Liver (tissue), 9 donors: Measurements from ENCODE around the gene UBE3A. TPM values are rescaled to one million over a fixed set of nuclear protein-coding genes. Genes with fewer than 3 reads are reported as not detected.

ENCODE experiments used
- DNase-seq: peaks from one replicate; pipeline ENCODE4 v3.0.0-alpha.2; 2017; ENCODE audit warnings: low spot score
- H3K27ac ChIP-seq, 2 donors: one replicate each; pipeline ENCODE4 v1.7.0; 2013; ENCODE audit warnings: inconsistent platforms in 2 of 2, low read length in 2 of 2, control low read depth in 1 of 2, low read depth in 1 of 2, mild to moderate bottlenecking in 1 of 2
- H3K27me3 ChIP-seq, 4 donors: one replicate each; pipeline versions ENCODE4 v1.6.1 to v1.7.0; 2013; ENCODE audit warnings: low read length in 3 of 4, inconsistent platforms in 1 of 4, mild to moderate bottlenecking in 1 of 4, moderate library complexity in 1 of 4; ENCODE audit not compliant: control insufficient read depth in 4 of 4, insufficient read depth in 4 of 4
- H3K36me3 ChIP-seq, 4 donors: one replicate each; pipeline versions ENCODE4 v1.6.1 to v1.7.0; 2013; ENCODE audit warnings: low read length in 3 of 4, mild to moderate bottlenecking in 3 of 4, low read depth in 1 of 4, moderate library complexity in 1 of 4; ENCODE audit not compliant: control insufficient read depth in 4 of 4, insufficient read depth in 3 of 4
- H3K4me1 ChIP-seq, 4 donors: one replicate each; pipeline versions ENCODE4 v1.6.1 to v1.7.0; 2013; ENCODE audit warnings: low read length in 3 of 4, mild to moderate bottlenecking in 3 of 4, moderate library complexity in 1 of 4; ENCODE audit not compliant: control insufficient read depth in 4 of 4, insufficient read depth in 4 of 4
- H3K4me3 ChIP-seq, 3 donors: one replicate each; pipeline versions ENCODE4 v1.6.1 to v1.7.0; 2013; ENCODE audit warnings: low read length in 3 of 3, control low read depth in 1 of 3, low read depth in 1 of 3, mild to moderate bottlenecking in 1 of 3
- H3K9ac ChIP-seq, 2 donors: one replicate each; pipeline ENCODE4 v1.7.0; 2013; ENCODE audit warnings: low read length in 2 of 2, mild to moderate bottlenecking in 2 of 2, moderate library complexity in 2 of 2, control low read depth in 1 of 2, low read depth in 1 of 2
- H3K9me3 ChIP-seq, 4 donors: one replicate each; pipeline versions ENCODE4 v1.6.1 to v1.7.0; 2013; ENCODE audit warnings: low read length in 3 of 4; ENCODE audit not compliant: control insufficient read depth in 4 of 4
- FOXA2 ChIP-seq: IDR thresholded peaks from 2 replicates; pipeline ENCODE4 v1.6.1; 2016; ENCODE audit warnings: antibody characterized with exemption
- GABPA ChIP-seq, 2 donors: IDR thresholded peaks in 1 of 2; conservative IDR thresholded peaks in 1 of 2; 2 replicates each; pipeline ENCODE4 v1.6.1; 2016; ENCODE audit warnings: antibody characterized with exemption in 2 of 2, mild to moderate bottlenecking in 1 of 2, moderate library complexity in 1 of 2
- HNF4A ChIP-seq, 2 donors: conservative IDR thresholded peaks; 2 replicates each; pipeline ENCODE4 v1.6.1; 2016; ENCODE audit warnings: antibody characterized with exemption in 2 of 2, mild to moderate bottlenecking in 2 of 2
- HNF4G ChIP-seq: IDR thresholded peaks from 2 replicates; pipeline ENCODE4 v1.6.1; 2016; ENCODE audit warnings: antibody characterized with exemption
- JUND ChIP-seq, 2 donors: IDR thresholded peaks; 2 replicates each; pipeline ENCODE4 v1.6.1; 2016; ENCODE audit warnings: antibody characterized with exemption in 2 of 2
- NR2F2 ChIP-seq: IDR thresholded peaks from 2 replicates; pipeline ENCODE4 v1.6.1; 2016; ENCODE audit warnings: antibody characterized with exemption
- SP1 ChIP-seq: IDR thresholded peaks from 2 replicates; pipeline ENCODE4 v1.6.1; 2018; ENCODE audit warnings: antibody characterized with exemption, mild to moderate bottlenecking
- TAF1 ChIP-seq: conservative IDR thresholded peaks from 2 replicates; pipeline ENCODE4 v1.6.1; 2016; ENCODE audit warnings: antibody characterized with exemption, mild to moderate bottlenecking
- YY1 ChIP-seq: IDR thresholded peaks from 2 replicates; pipeline ENCODE4 v1.6.1; 2016; ENCODE audit warnings: antibody characterized with exemption, mild to moderate bottlenecking
- WGBS: extraction: QIAGEN DNeasy Blood & Tissue Kit; methylation state at CpG from one replicate; pipeline ENCODE4 v1.1.7; 2013; 5-methylcytosine and 5-hydroxymethylcytosine counted together
- polyA plus RNA-seq, 2 donors: library from polyadenylated mRNA; stranded (reverse) in 1 of 2; unstranded in 1 of 2; fragments of 200-250 nt in 1 of 2; fragments of >200 nt in 1 of 2; fragmentation: Nextera tagmentation in 1 of 2; extraction: Ambion mirVana in 1 of 2; gene quantifications; one replicate each; pipeline versions ENCODE4 v1.2.1 to v1.2.3, GENCODE V29; 2013 to 2015
- total RNA-seq, 2 donors: library from RNA; depleted of rRNA; stranded (reverse); fragments of >200 nt; gene quantifications; one replicate each; pipeline ENCODE4 v1.2.3, GENCODE V29; 2014
- TF ChIP-seq, protein P1 (sequence below): IDR thresholded peaks from 2 replicates; pipeline ENCODE4 v1.6.1; 2016; ENCODE audit warnings: antibody characterized with exemption
- TF ChIP-seq, protein P2 (sequence below): IDR thresholded peaks from 2 replicates; pipeline ENCODE4 v1.6.1; 2016; ENCODE audit warnings: antibody characterized with exemption
- TF ChIP-seq, protein P3 (sequence below): IDR thresholded peaks from 2 replicates; pipeline ENCODE4 v1.6.1; 2016; ENCODE audit warnings: antibody characterized with exemption, mild to moderate bottlenecking
- TF ChIP-seq, protein P4 (sequence below): fragments of 150-350 bp; IDR thresholded peaks from 2 replicates; pipeline ENCODE4 v1.5.1; 2017; ENCODE audit warnings: improper control_type of control experiment, low read depth, low read length; ENCODE audit not compliant: missing input control
- TF ChIP-seq, protein P5 (sequence below): IDR thresholded peaks from 2 replicates; pipeline ENCODE4 v1.6.1; 2016; ENCODE audit warnings: antibody characterized with exemption
- donor health status: healthy.
- donor health status: healthy.
- donor health status: healthy.
- donor health status: healthy.
- donor health status: healthy.

Gene UBE3A
- total and polyA plus RNA-seq, 4 donors, result 12.9 to 58.4 (median 38.2) TPM

DNA sequence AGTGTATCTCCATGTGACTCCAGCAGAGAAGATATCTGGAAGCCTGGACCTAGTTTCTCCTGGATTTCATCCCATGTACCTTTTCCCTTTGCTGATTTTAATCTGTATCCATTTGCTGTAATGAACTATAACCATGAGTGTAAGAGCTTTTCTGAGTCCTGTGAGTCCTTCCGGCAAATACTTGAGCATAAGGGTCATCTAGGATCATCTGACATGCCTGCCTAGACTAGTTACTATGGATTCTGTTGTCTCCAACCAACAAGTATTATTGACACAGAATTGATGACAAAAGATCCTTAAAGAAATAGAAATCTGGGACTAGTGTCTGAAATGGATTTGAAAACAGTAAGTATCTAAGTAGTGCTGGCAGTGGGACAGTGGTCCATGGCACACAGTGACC is 11.3 kb upstream of the UBE3A start:
- TF ChIP-seq, protein P1, sequence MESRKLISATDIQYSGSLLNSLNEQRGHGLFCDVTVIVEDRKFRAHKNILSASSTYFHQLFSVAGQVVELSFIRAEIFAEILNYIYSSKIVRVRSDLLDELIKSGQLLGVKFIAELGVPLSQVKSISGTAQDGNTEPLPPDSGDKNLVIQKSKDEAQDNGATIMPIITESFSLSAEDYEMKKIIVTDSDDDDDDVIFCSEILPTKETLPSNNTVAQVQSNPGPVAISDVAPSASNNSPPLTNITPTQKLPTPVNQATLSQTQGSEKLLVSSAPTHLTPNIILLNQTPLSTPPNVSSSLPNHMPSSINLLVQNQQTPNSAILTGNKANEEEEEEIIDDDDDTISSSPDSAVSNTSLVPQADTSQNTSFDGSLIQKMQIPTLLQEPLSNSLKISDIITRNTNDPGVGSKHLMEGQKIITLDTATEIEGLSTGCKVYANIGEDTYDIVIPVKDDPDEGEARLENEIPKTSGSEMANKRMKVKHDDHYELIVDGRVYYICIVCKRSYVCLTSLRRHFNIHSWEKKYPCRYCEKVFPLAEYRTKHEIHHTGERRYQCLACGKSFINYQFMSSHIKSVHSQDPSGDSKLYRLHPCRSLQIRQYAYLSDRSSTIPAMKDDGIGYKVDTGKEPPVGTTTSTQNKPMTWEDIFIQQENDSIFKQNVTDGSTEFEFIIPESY, result no peak
- TF ChIP-seq YY1, result no peak
- TF ChIP-seq NR2F2, result no peak
- TF ChIP-seq, protein P2, sequence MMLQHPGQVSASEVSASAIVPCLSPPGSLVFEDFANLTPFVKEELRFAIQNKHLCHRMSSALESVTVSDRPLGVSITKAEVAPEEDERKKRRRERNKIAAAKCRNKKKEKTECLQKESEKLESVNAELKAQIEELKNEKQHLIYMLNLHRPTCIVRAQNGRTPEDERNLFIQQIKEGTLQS, result no peak
- TF ChIP-seq, protein P3, sequence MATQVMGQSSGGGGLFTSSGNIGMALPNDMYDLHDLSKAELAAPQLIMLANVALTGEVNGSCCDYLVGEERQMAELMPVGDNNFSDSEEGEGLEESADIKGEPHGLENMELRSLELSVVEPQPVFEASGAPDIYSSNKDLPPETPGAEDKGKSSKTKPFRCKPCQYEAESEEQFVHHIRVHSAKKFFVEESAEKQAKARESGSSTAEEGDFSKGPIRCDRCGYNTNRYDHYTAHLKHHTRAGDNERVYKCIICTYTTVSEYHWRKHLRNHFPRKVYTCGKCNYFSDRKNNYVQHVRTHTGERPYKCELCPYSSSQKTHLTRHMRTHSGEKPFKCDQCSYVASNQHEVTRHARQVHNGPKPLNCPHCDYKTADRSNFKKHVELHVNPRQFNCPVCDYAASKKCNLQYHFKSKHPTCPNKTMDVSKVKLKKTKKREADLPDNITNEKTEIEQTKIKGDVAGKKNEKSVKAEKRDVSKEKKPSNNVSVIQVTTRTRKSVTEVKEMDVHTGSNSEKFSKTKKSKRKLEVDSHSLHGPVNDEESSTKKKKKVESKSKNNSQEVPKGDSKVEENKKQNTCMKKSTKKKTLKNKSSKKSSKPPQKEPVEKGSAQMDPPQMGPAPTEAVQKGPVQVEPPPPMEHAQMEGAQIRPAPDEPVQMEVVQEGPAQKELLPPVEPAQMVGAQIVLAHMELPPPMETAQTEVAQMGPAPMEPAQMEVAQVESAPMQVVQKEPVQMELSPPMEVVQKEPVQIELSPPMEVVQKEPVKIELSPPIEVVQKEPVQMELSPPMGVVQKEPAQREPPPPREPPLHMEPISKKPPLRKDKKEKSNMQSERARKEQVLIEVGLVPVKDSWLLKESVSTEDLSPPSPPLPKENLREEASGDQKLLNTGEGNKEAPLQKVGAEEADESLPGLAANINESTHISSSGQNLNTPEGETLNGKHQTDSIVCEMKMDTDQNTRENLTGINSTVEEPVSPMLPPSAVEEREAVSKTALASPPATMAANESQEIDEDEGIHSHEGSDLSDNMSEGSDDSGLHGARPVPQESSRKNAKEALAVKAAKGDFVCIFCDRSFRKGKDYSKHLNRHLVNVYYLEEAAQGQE, result no peak
- no peak for TF ChIP-seq JUND (IDR thresholded peaks at IDR 0.05)
- TF ChIP-seq, protein P4, sequence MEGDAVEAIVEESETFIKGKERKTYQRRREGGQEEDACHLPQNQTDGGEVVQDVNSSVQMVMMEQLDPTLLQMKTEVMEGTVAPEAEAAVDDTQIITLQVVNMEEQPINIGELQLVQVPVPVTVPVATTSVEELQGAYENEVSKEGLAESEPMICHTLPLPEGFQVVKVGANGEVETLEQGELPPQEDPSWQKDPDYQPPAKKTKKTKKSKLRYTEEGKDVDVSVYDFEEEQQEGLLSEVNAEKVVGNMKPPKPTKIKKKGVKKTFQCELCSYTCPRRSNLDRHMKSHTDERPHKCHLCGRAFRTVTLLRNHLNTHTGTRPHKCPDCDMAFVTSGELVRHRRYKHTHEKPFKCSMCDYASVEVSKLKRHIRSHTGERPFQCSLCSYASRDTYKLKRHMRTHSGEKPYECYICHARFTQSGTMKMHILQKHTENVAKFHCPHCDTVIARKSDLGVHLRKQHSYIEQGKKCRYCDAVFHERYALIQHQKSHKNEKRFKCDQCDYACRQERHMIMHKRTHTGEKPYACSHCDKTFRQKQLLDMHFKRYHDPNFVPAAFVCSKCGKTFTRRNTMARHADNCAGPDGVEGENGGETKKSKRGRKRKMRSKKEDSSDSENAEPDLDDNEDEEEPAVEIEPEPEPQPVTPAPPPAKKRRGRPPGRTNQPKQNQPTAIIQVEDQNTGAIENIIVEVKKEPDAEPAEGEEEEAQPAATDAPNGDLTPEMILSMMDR, result no peak
- TF ChIP-seq FOXA2, result no peak
- no peak for TF ChIP-seq TAF1
- TF ChIP-seq GABPA (IDR thresholded peaks at IDR 0.05 in 1 of 2, conservative IDR thresholded peaks at IDR 0.05 in 1 of 2), result no peak
- no peak for TF ChIP-seq HNF4A (conservative IDR thresholded peaks at IDR 0.05)
- no peak for TF ChIP-seq HNF4G
- WGBS, result 96% methylated on average over 1 of the region's 1 CpG
- H3K9me3 ChIP-seq, result peaks cover 0 to 15% (median 6%) of the 10 kb centered on the region in 4 donors
- no peak overlapping the region for H3K4me3 ChIP-seq
- H3K9ac ChIP-seq, result no peak overlapping the region
- no peaks in the 10 kb centered on the region for H3K4me1 ChIP-seq
- no peak for DNase-seq
- H3K36me3 ChIP-seq, result no peaks in the 10 kb centered on the region
- no peaks in the 10 kb centered on the region for H3K27me3 ChIP-seq
- no peak overlapping the region for H3K27ac ChIP-seq

DNA sequence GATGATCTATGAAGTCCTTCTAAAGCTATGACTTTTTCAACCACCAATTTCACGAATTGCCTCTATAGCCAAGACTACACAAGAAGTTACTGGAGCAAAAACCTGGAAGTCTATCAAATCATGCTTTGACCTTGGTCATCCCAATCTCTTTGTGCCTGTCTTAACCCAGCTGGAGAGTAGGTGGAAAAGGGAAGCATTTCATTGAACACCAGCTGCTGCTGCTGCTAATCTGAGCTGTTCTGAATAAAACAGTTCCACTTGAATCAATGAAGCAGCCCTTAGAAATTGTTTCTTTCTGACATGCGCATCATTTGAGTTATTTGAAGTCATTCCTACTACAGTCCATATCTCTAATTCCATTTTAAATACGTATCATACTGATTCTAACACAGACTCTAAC is 7.3 kb upstream of the UBE3A start:
- WGBS, result 95% methylated on average over 3 of the region's 3 CpGs

More for the DNA sequence above, 7.3 kb upstream of the UBE3A start:
- Histone ChIP-seq H3K9me3 (peaks cover 0 to 12% (median 3%) of the 10 kb centered on the region in 4 donors), H3K4me3 (no peak overlapping the region), H3K4me1 (no peaks in the 10 kb centered on the region), H3K36me3 (no peaks in the 10 kb centered on the region), H3K27ac (no peak overlapping the region), H3K9ac (no peak overlapping the region), H3K27me3 (no peaks in the 10 kb centered on the region)
- DNase-seq, result no peak
- TF ChIP-seq, protein P4, result no peak
- TF ChIP-seq HNF4G, result no peak
- TF ChIP-seq, protein P5, sequence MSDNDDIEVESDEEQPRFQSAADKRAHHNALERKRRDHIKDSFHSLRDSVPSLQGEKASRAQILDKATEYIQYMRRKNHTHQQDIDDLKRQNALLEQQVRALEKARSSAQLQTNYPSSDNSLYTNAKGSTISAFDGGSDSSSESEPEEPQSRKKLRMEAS, result no peak
- TF ChIP-seq SP1, result no peak
- TF ChIP-seq, protein P2, result no peak
- no peak for TF ChIP-seq GABPA (IDR thresholded peaks at IDR 0.05 in 1 of 2, conservative IDR thresholded peaks at IDR 0.05 in 1 of 2)
- no peak for TF ChIP-seq HNF4A (conservative IDR thresholded peaks at IDR 0.05)
- TF ChIP-seq YY1, result no peak
- no peak for TF ChIP-seq TAF1
- TF ChIP-seq, protein P3, result no peak
- TF ChIP-seq FOXA2, result no peak
